OCI-LY3 (cell line): Measurements from ENCODE around the gene FGF4.

ENCODE experiments used
- H2AFZ ChIP-seq: fragments of 200-600, 300-600 bp; shearing (Covaris generic); 2 replicates; pipeline ENCODE4 v1.6.0; 2014; ENCODE audit warnings: antibody characterized with exemption, low read depth, low read length
- H3K27ac ChIP-seq: fragments of 200-600, 300-600 bp; sonication (generic); 2 replicates; pipeline ENCODE4 v1.5.1; 2014; ENCODE audit warnings: mild to moderate bottlenecking, low read length, moderate library complexity, mixed read lengths
- H3K27me3 ChIP-seq: fragments of 200-600, 300-600 bp; sonication (generic); 2 replicates; pipeline ENCODE4 v1.6.1; 2014; ENCODE audit warnings: low read depth, low read length, mixed read lengths
- H3K36me3 ChIP-seq: fragments of 200-600, 300-600 bp; sonication (generic); replicated peaks from 2 replicates; pipeline ENCODE3; 2014; ENCODE audit warnings: low read depth, low read length, mixed read lengths
- H3K4me1 ChIP-seq: fragments of 300-600, 200-600 bp; sonication (generic); 2 replicates; pipeline ENCODE4 v1.6.1; 2014; ENCODE audit warnings: low read length, mixed read lengths
- H3K4me2 ChIP-seq: fragments of 200-600, 300-600 bp; sonication (generic); 2 replicates; pipeline ENCODE4 v1.6.1; 2014; ENCODE audit warnings: low read length, mixed read lengths
- H3K4me3 ChIP-seq: fragments of 300-600, 200-600 bp; sonication (generic); 2 replicates; pipeline ENCODE4 v1.5.1; 2014; ENCODE audit warnings: antibody characterized with exemption, mild to moderate bottlenecking, low read length, moderate library complexity
- H3K79me2 ChIP-seq: fragments of 300-600, 200-600 bp; shearing (Covaris generic); 2 replicates; pipeline ENCODE4 v1.6.1; 2014; ENCODE audit warnings: mild to moderate bottlenecking, low read length, mixed read lengths
- H3K9ac ChIP-seq: fragments of 300-600, 200-600 bp; shearing (Covaris generic); 2 replicates; pipeline ENCODE4 v1.6.0; 2014; ENCODE audit warnings: mild to moderate bottlenecking, low read length, moderate library complexity
- H3K9me3 ChIP-seq: fragments of 200-600, 300-600 bp; shearing (Covaris generic); 2 replicates; pipeline ENCODE4 v1.6.1; 2014; ENCODE audit warnings: low read length, mixed read lengths; ENCODE audit not compliant: insufficient read depth
- H4K20me1 ChIP-seq: fragments of 200-600, 300-600 bp; sonication (generic); 2 replicates; pipeline ENCODE4 v1.6.1; 2016; ENCODE audit warnings: low read length, mixed read lengths; ENCODE audit not compliant: insufficient read depth
- CTCF ChIP-seq: fragments of 200-600, 300-600 bp; sonication (generic); IDR thresholded peaks from 2 replicates; pipeline ENCODE4 v1.5.1; 2014; ENCODE audit warnings: antibody characterized with exemption, low read length, low read depth
- EZH2phosphoT487 ChIP-seq: fragments of 200-600 bp; shearing (Covaris generic); IDR thresholded peaks from 2 replicates; pipeline ENCODE4 v1.6.1; 2018; ENCODE audit warnings: antibody characterized with exemption, mixed run types, low read depth

The FGF4 gene

GRCh38 chr11:69721745-69722144, 53.4 kb downstream of the FGF4 start:
- Histone ChIP-seq H3K27ac (no peak overlapping the region), H2AFZ (no peak overlapping the region), H3K79me2 (no peaks in the 10 kb centered on the region), H3K9me3 (no peaks in the 10 kb centered on the region), H3K36me3 (no peaks in the 10 kb centered on the region), H3K4me2 (no peak overlapping the region), H3K9ac (no peak overlapping the region), H4K20me1 (no peaks in the 10 kb centered on the region), H3K27me3 (peaks cover 61% of the 10 kb centered on the region), H3K4me3 (no peak overlapping the region), H3K4me1 (no peaks in the 10 kb centered on the region)
- no peak for TF ChIP-seq EZH2phosphoT487
- peak; percentile 35 for TF ChIP-seq CTCF

DNA sequence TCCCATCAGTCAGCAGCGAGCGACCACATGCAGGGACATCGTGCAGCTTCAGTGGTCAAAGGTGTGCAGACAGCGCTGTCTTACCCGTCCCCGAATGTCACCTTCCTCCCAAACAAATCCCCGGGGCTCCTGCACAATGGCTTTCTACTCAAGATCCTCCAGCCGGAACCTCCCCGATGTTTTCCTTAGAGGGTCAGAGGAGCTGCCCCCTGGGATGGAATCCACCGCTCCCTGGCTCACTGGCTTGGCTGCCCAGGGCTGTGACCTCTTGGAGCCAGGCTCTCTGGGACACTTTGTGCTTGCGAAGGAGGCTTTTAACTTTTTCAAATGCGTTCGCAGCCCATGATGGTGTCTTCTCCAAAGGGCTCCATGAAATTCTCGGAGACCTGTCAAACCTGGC, 54.0 kb downstream of the FGF4 start:
- peaks cover 65% of the 10 kb centered on the region for H3K27me3 ChIP-seq
- no peaks in the 10 kb centered on the region for H3K79me2 ChIP-seq
- no peak overlapping the region for H3K4me2 ChIP-seq
- no peak for TF ChIP-seq CTCF
- TF ChIP-seq EZH2phosphoT487 = no peak
- H4K20me1 ChIP-seq = no peaks in the 10 kb centered on the region
- no peak overlapping the region for H2AFZ ChIP-seq
- no peaks in the 10 kb centered on the region for H3K36me3 ChIP-seq
- H3K4me1 ChIP-seq = no peaks in the 10 kb centered on the region
- H3K27ac ChIP-seq = no peak overlapping the region
- H3K4me3 ChIP-seq = no peak overlapping the region
- H3K9me3 ChIP-seq = no peaks in the 10 kb centered on the region
- H3K9ac ChIP-seq = no peak overlapping the region
